Measurements from ENCODE around the gene TCAP. TPM values are rescaled to one million over a fixed set of nuclear protein-coding genes. Genes with fewer than 3 reads are reported as not detected.

Gene TCAP
- total RNA-seq, 1 donor from 2014 or later: 0.19 TPM

- H3K36me3 Mint-ChIP-seq: no peaks in the 10 kb centered on the region
Measured at GRCh38 chr17:39626171-39627046, 38.7 kb upstream of the TCAP start, which contains the start of gene PPP1R1B. Gene PPP1R1B, plus strand, starts transcription at chr17:39626952. Its CDS starts 441 bp downstream, at chr17:39627393.

GRCh38 chr17:39627047-39627711 is 38.0 kb upstream of the TCAP start:
- H3K4me1 ChIP-seq: peaks cover 28% of the 10 kb centered on the region
- peaks cover 13% of the 10 kb centered on the region for H4K20me1 ChIP-seq (ENCODE audit: low read depth)
- peak; percentile 54 for DNase-seq (ENCODE audit: low spot score)
- H3K36me3 ChIP-seq: no peaks in the 10 kb centered on the region
- peaks cover 63% of the 10 kb centered on the region for H3K27me3 ChIP-seq
- Mint-ChIP-seq H3K4me3 (peak overlapping the region; percentile 80), H3K36me3 (no peaks in the 10 kb centered on the region), H3K27me3 (ENCODE audit: insufficient read depth, low read depth) (peaks cover 53% of the 10 kb centered on the region), H3K9me3 (no peaks in the 10 kb centered on the region), H3K27ac (no peak overlapping the region), H3K4me1 (peaks cover 23% of the 10 kb centered on the region)
- no peak overlapping the region for H3K27ac ChIP-seq
- peak overlapping the region; percentile 67 for H3K4me3 ChIP-seq
- H2AFZ ChIP-seq (replicated peaks): peak overlapping the region; percentile 91
- peaks cover 25% of the 10 kb centered on the region for H3F3A ChIP-seq (ENCODE audit: low read depth)
- H3K79me2 ChIP-seq (ENCODE audit: low read depth): no peaks in the 10 kb centered on the region
- H3K9me3 ChIP-seq (ENCODE audit: low read depth): no peaks in the 10 kb centered on the region
- peak overlapping the region; percentile 100 for H3K4me2 ChIP-seq
- H3K9ac ChIP-seq: no peak overlapping the region
- peak; percentile 3 for TF ChIP-seq CTCF (IDR thresholded peaks at IDR 0.05)
- peak; percentile 88 for TF ChIP-seq EZH2 (IDR thresholded peaks at IDR 0.05)
- TF ChIP-seq EZH2phosphoT487 (IDR thresholded peaks at IDR 0.05): no peak

More at GRCh38 chr17:39626171-39627046, 38.7 kb upstream of the TCAP start, which contains the start of gene PPP1R1B:
- peaks cover 68% of the 10 kb centered on the region for H3K27me3 ChIP-seq
- no peak within 1 kb of the TSS for H3K9ac ChIP-seq
- DNase-seq (ENCODE audit: low spot score): peak; percentile 52
- no peaks in the 10 kb centered on the region for H3K36me3 ChIP-seq
- no peaks in the 10 kb centered on the region for H3K79me2 ChIP-seq (ENCODE audit: low read depth)
- peaks cover 27% of the 10 kb centered on the region for H3F3A ChIP-seq (ENCODE audit: low read depth)
- no peak within 1 kb of the TSS for H3K27ac Mint-ChIP-seq
- H3K9me3 Mint-ChIP-seq: no peaks in the 10 kb centered on the region
- H3K4me3 Mint-ChIP-seq: peak within 1 kb of the TSS; percentile 80
- no peaks in the 10 kb centered on the region for H3K9me3 ChIP-seq (ENCODE audit: low read depth)
- H4K20me1 ChIP-seq (ENCODE audit: low read depth): peaks cover 13% of the 10 kb centered on the region
- H3K4me1 ChIP-seq: peaks cover 28% of the 10 kb centered on the region
- H3K4me1 Mint-ChIP-seq: peaks cover 28% of the 10 kb centered on the region
- TF ChIP-seq EZH2 (IDR thresholded peaks at IDR 0.05) (no peak), EZH2phosphoT487 (IDR thresholded peaks at IDR 0.05) (no peak), CTCF (IDR thresholded peaks at IDR 0.05) (no peak)
- peaks cover 54% of the 10 kb centered on the region for H3K27me3 Mint-ChIP-seq (ENCODE audit: insufficient read depth, low read depth)
- H2AFZ ChIP-seq (replicated peaks): peak within 1 kb of the TSS; percentile 91
- no peak within 1 kb of the TSS for H3K27ac ChIP-seq
- peak within 1 kb of the TSS; percentile 67 for H3K4me3 ChIP-seq
- H3K4me2 ChIP-seq: peak within 1 kb of the TSS; percentile 100

GRCh38 chr17:39627712-39628516 is 37.2 kb upstream of the TCAP start:
- peak overlapping the region; percentile 71 for H3K4me3 Mint-ChIP-seq
- peaks cover 62% of the 10 kb centered on the region for H3K27me3 ChIP-seq

More at GRCh38 chr17:39627712-39628516, 37.2 kb upstream of the TCAP start:
- Histone ChIP-seq H3F3A (ENCODE audit: low read depth) (peaks cover 21% of the 10 kb centered on the region), H2AFZ (replicated peaks) (peak overlapping the region; percentile 91), H3K27ac (no peak overlapping the region), H3K4me3 (peak overlapping the region; percentile 67), H3K4me1 (peaks cover 28% of the 10 kb centered on the region), H4K20me1 (ENCODE audit: low read depth) (peaks cover 13% of the 10 kb centered on the region), H3K79me2 (ENCODE audit: low read depth) (no peaks in the 10 kb centered on the region), H3K4me2 (peak overlapping the region; percentile 100), H3K9me3 (ENCODE audit: low read depth) (no peaks in the 10 kb centered on the region), H3K36me3 (no peaks in the 10 kb centered on the region), H3K9ac (no peak overlapping the region)
- TF ChIP-seq CTCF (IDR thresholded peaks at IDR 0.05) (no peak), EZH2 (IDR thresholded peaks at IDR 0.05) (no peak), EZH2phosphoT487 (IDR thresholded peaks at IDR 0.05) (no peak)
- H3K4me1 Mint-ChIP-seq: peaks cover 20% of the 10 kb centered on the region
- H3K27me3 Mint-ChIP-seq (ENCODE audit: insufficient read depth, low read depth): peaks cover 48% of the 10 kb centered on the region
- H3K9me3 Mint-ChIP-seq: no peaks in the 10 kb centered on the region
- H3K27ac Mint-ChIP-seq: no peak overlapping the region
- DNase-seq (ENCODE audit: low spot score): peak; percentile 46
- no peaks in the 10 kb centered on the region for H3K36me3 Mint-ChIP-seq

Measured in neural progenitor cell (in vitro differentiated cells).